Activated CD4-positive, alpha-beta memory T cell treated with anti-CD3 and anti-CD28 coated beads for 36 hours (primary cell): ENCODE measurements around the gene RNU5D-1. TPM values are rescaled to one million over a fixed set of nuclear protein-coding genes. Genes with fewer than 3 reads are reported as not detected.
"Not testable (repeated sequence)": the region's sequence is repeated elsewhere in the genome, so short reads cannot be mapped to it uniquely, and the experiment has no call there.

Source experiments
- CTCF ChIA-PET: fragments of 350-600 bp; sonication (Branson Sonifier 250); formaldehyde crosslinking; loops from one replicate; lab custom pipeline; 2021; ENCODE audit warnings: antibody characterized with exemption, inconsistent platforms; lab: Charles Lee
- POLR2A ChIA-PET: fragments of 350-600 bp; sonication (Branson Sonifier 250); formaldehyde crosslinking; loops from one replicate; lab custom pipeline; 2021; ENCODE audit warnings: antibody characterized with exemption; lab: Charles Lee
- DNase-seq: peaks from one replicate; pipeline ENCODE4 v3.0.0-alpha.2; 2020
- H3K27ac Mint-ChIP-seq: one replicate; pipeline ENCODE4 v1.8.0; 2021; ENCODE audit warnings: mixed read lengths
- H3K27me3 Mint-ChIP-seq: one replicate; pipeline ENCODE4 v1.8.0; 2021; ENCODE audit warnings: mixed read lengths
- H3K36me3 Mint-ChIP-seq: one replicate; pipeline ENCODE4 v1.8.0; 2021; ENCODE audit warnings: mixed read lengths
- H3K4me1 Mint-ChIP-seq: one replicate; pipeline ENCODE4 v1.8.0; 2021; ENCODE audit warnings: low read depth, mixed read lengths
- H3K4me3 Mint-ChIP-seq: one replicate; pipeline ENCODE4 v1.8.0; 2021; ENCODE audit warnings: mild to moderate bottlenecking, mixed read lengths
- H3K9me3 Mint-ChIP-seq: one replicate; pipeline ENCODE4 v1.8.0; 2021; ENCODE audit warnings: mixed read lengths
- intact Hi-C: fragments of 100-400 bp; cut with micrococcal nuclease; formaldehyde crosslinking; loops from one replicate; pipeline ENCODE4 v1.15.1; 2023
- total RNA-seq, 2 experiments: library from RNA; stranded (reverse); gene quantifications; one replicate each; pipeline ENCODE4 v1.2.3, GENCODE V29; 2021

RNU5D-1 gene
- total RNA-seq, 2 experiments from 2014 or later: not detected

DNA sequence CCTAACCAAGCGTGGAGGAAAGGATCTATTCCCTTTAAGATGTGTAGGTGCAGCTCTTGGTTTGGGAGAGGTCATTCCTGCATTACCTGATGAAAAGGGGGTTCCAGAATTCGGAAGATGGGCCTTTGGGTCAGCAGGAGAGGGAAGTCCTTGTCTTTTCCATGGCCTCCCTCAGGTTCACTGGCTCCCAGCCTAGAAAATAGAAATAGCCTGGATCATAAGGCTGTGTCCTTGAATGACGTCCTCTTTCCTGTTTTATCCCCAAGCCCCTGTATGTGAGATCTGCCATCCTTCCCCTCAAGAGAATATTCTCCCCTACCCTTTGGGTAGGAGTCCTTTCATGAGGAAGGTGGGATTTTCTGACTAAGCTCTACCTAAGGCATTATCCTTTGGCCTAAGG lies 29.9 kb upstream of the RNU5D-1 start:
- CTCF ChIA-PET: interaction anchor here (1.7 kb wide), 1 partner anchor 13 kb away, joined by 5 read pairs; no protein-coding TSS in a partner anchor

GRCh38 chr1:44759077-44759476 lies 28.1 kb upstream of the RNU5D-1 start:
- POLR2A ChIA-PET: interaction anchor here (0.9 to 1.8 kb wide), 4 partner anchors 12 to 37 kb away, joined by 3 to 6 read pairs (median 4); partner anchors contain the start of gene RPS8
- H3K4me3 Mint-ChIP-seq: no peak overlapping the region
- H3K9me3 Mint-ChIP-seq: no peaks in the 10 kb centered on the region
- intact Hi-C loops: no loop called here
- DNase-seq: no peak
- no peaks in the 10 kb centered on the region for H3K27me3 Mint-ChIP-seq
- CTCF ChIA-PET: interaction anchor here (1.7 kb wide), 1 partner anchor 11 kb away, joined by 5 read pairs; no protein-coding TSS in a partner anchor
- peaks cover 66% of the 10 kb centered on the region for H3K36me3 Mint-ChIP-seq
- peaks cover 3% of the 10 kb centered on the region for H3K4me1 Mint-ChIP-seq
- no peak overlapping the region for H3K27ac Mint-ChIP-seq

More for the DNA sequence above, 29.9 kb upstream of the RNU5D-1 start:
- Mint-ChIP-seq H3K27ac (no peak overlapping the region), H3K4me3 (no peak overlapping the region), H3K9me3 (no peaks in the 10 kb centered on the region), H3K36me3 (peaks cover 55% of the 10 kb centered on the region), H3K4me1 (peaks cover 3% of the 10 kb centered on the region), H3K27me3 (no peaks in the 10 kb centered on the region)
- POLR2A ChIA-PET: interaction anchor here (1.5 to 1.6 kb wide), 2 partner anchors 15 to 30 kb away, joined by 3 to 6 read pairs; partner anchors contain the start of genes RNU5D-1 and RPS8
- intact Hi-C loops: no loop called here
- no peak for DNase-seq

DNA sequence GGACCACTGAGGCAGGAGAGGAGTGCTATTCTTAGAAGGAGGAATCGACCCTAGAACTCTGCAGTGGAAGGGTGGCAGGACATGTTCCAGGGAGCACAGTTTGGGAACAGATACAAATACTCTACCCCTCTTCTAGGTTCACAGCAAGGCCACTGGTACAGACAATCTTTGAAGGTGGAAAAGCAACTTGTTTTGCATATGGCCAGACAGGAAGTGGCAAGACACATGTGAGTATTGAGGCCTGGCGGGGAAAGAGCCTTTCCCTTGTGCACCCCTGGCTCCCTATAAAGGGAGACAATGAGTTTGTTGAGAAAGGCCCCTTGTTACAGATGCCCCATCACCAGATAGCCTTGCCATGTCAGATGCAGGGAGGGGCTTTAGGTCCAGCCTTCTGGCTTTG lies 26.4 kb upstream of the RNU5D-1 start:
- no peak overlapping the region for H3K4me3 Mint-ChIP-seq
- H3K4me1 Mint-ChIP-seq: peaks cover 3% of the 10 kb centered on the region
- no peak overlapping the region for H3K27ac Mint-ChIP-seq
- peaks cover 68% of the 10 kb centered on the region for H3K36me3 Mint-ChIP-seq
- H3K27me3 Mint-ChIP-seq: no peaks in the 10 kb centered on the region
- intact Hi-C loops: no loop called here
- CTCF ChIA-PET: no interaction called here
- POLR2A ChIA-PET: no interaction called here
- DNase-seq: no peak
- H3K9me3 Mint-ChIP-seq: no peaks in the 10 kb centered on the region

DNA sequence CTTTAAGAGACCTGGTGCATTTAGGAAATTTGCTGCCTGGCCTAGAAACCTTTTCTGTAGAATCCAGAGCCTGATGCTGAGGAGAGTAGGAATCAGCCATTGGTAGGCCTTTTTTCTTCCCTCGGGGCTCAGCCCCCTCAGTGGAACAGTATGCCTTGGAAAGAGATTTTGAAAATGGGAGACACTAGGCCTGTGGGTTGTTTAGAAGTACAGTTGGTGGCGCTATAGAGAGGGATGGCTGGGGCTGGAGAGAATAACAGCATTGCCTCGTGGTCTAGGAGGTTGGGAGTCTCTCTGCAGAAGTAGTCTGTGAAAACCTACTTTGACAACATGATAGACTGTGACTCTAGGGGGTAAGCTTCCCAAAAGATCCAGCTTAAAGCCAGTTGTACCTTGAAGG lies 16.9 kb upstream of the RNU5D-1 start:
- POLR2A ChIA-PET: interaction anchor here (1.1 kb wide), 2 partner anchors 18 to 19 kb away, joined by 3 to 5 read pairs; no protein-coding TSS in a partner anchor
- CTCF ChIA-PET: interaction anchor here (1.1 to 2.8 kb wide), 3 partner anchors 12 to 16 kb away, joined by 3 to 9 read pairs (median 5); partner anchors contain the start of gene RNU5D-1
- peaks cover 6% of the 10 kb centered on the region for H3K4me1 Mint-ChIP-seq
- H3K36me3 Mint-ChIP-seq: peaks cover 44% of the 10 kb centered on the region
- no peak for DNase-seq
- no peak overlapping the region for H3K27ac Mint-ChIP-seq
- intact Hi-C loops: no loop called here
- H3K27me3 Mint-ChIP-seq: no peaks in the 10 kb centered on the region
- no peaks in the 10 kb centered on the region for H3K9me3 Mint-ChIP-seq
- no peak overlapping the region for H3K4me3 Mint-ChIP-seq

- H3K27ac Mint-ChIP-seq: no peak overlapping the region
These were observed 12.2 kb upstream of the RNU5D-1 start for GRCh38 chr1:44743211-44743610.

DNA sequence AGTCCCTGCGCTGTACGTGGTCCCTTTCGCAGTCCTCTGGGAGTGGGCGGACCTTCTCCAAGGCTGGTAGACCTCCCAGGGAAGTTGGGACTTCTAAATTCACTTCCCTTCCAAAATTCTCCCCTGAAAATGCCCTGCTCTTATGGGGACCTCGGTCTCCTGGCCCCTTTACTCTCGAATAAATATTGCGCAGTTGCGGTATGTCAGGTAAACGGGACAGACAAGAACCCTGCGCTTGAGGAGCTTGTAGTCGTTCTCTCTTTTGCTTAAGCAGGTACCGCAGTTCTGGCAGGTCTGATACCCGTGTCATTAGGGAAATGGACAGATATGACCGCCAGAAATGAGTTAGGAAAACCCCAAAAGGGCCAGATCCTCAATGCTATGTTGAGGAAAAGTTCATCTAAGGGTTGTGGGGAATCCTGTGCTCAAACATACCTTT lies 9.2 kb upstream of the RNU5D-1 start:
- peak overlapping the region; percentile 93 for H3K27ac Mint-ChIP-seq
- peaks cover 24% of the 10 kb centered on the region for H3K4me1 Mint-ChIP-seq
- intact Hi-C loops: no loop called here

More at GRCh38 chr1:44743211-44743610, 12.2 kb upstream of the RNU5D-1 start:
- intact Hi-C loops: no loop called here
- Mint-ChIP-seq H3K4me3 (no peak overlapping the region), H3K27me3 (no peaks in the 10 kb centered on the region), H3K9me3 (no peaks in the 10 kb centered on the region), H3K36me3 (peaks cover 46% of the 10 kb centered on the region), H3K4me1 (peaks cover 26% of the 10 kb centered on the region)
- no peak for DNase-seq
- CTCF ChIA-PET: interaction anchor here (0.9 to 1.1 kb wide), 2 partner anchors 14 kb away, joined by 3 to 4 read pairs; no protein-coding TSS in a partner anchor
- POLR2A ChIA-PET: interaction anchor here (2.3 to 4.1 kb wide), 4 partner anchors 12 to 32 kb away, joined by 6 to 28 read pairs (median 12); partner anchors contain the start of genes RNU5D-1 and RPS8

DNA sequence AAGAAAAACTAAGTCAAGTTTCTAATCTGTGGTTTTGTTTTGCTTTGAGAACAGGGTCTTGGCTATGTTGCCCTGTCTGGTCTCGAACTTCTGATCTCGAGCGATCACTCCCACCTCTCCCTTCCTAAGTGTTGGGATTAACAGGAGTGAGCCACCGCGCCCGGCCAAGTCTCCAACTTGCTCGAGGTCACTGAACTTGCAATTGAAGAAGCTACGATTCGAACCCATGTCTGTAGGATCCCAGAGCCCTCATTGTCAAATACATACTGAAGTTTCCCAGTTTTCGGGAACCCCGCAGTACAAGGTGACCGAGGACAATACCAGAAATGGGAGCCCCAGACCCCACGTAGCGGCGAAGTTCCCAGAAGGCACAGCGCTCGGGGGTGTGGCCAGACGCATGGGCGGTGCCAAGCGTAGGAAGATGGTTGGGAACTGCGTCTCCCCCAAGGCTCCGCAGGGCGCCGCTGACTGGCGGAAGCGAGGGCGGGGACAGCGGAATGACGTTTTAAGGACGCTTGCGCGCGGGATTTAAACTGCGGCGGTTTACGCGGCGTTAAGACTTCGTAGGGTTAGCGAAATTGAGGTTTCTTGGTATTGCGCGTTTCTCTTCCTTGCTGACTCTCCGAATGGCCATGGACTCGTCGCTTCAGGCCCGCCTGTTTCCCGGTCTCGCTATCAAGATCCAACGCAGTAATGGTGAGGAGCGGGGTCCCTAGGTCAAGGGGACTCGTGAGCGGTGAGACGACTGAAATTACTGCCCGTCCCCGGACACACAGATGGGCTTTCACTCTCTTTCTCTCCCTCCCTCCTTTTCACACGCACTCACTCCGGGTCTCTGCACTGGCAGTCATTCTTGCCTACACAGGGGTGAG lies 8.6 kb upstream of the RNU5D-1 start, which contains the start of gene KIF2C:
Gene KIF2C, plus strand, starts transcription at position 531 of the 872 bp plus-strand sequence. Its CDS starts 96 bp downstream, at position 627.
- DNase-seq: peak; percentile 99
- CTCF ChIA-PET: interaction anchor here (0.7 to 1.9 kb wide), 3 partner anchors 8 to 65 kb away, joined by 3 to 4 read pairs (median 3); partner anchors contain the start of genes ARMH1, RNU5D-1 and TMEM53
- peaks cover 28% of the 10 kb centered on the region for H3K36me3 Mint-ChIP-seq
- H3K4me1 Mint-ChIP-seq: peaks cover 24% of the 10 kb centered on the region
- intact Hi-C loops: loop anchor here (1.0 to 10.0 kb wide), 5 partner anchors 8 to 465 kb away; partner anchors contain the start of genes EIF2B3, RNU5D-1, RPS8 and ZSWIM5
- peak within 1 kb of the TSS; percentile 93 for H3K4me3 Mint-ChIP-seq
- peak within 1 kb of the TSS; percentile 93 for H3K27ac Mint-ChIP-seq
- no peaks in the 10 kb centered on the region for H3K9me3 Mint-ChIP-seq
- no peaks in the 10 kb centered on the region for H3K27me3 Mint-ChIP-seq
- POLR2A ChIA-PET: interaction anchor here (1.0 to 2.6 kb wide), 4 partner anchors 9 to 36 kb away, joined by 4 to 21 read pairs (median 13); partner anchors contain the start of genes RNU5D-1 and RPS8

More for the DNA sequence above, 9.2 kb upstream of the RNU5D-1 start:
- POLR2A ChIA-PET: interaction anchor here (0.6 to 2.6 kb wide), 5 partner anchors 9 to 57 kb away, joined by 3 to 21 read pairs (median 12); partner anchors contain the start of genes RNU5D-1 and RPS8
- no peak for DNase-seq
- no peaks in the 10 kb centered on the region for H3K27me3 Mint-ChIP-seq
- CTCF ChIA-PET: interaction anchor here (1.0 to 1.9 kb wide), 3 partner anchors 9 to 66 kb away, joined by 3 to 7 read pairs (median 4); partner anchors contain the start of genes ARMH1, RNU5D-1 and TMEM53
- H3K36me3 Mint-ChIP-seq: peaks cover 31% of the 10 kb centered on the region
- peak overlapping the region; percentile 93 for H3K4me3 Mint-ChIP-seq
- H3K9me3 Mint-ChIP-seq: no peaks in the 10 kb centered on the region

DNA sequence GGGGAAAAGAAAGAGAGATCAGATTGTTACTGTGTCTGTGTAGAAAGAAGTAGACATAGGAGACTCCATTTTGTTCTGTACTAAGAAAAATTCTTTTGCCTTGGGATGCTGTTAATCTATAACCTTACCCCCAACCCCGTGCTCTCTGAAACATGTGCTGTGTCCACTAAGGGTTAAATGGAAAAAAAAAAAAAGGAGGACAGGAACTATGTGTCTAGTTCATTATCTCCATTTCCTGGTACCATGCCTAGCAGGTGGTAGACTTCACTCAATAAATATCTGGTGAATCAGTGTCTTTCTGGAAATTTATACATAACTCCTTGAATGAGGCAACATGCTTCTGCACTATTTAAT lies 8.0 kb upstream of the RNU5D-1 start:
- H3K4me1 Mint-ChIP-seq: peaks cover 24% of the 10 kb centered on the region
- not testable (repeated sequence) for H3K27me3 Mint-ChIP-seq, H3K9me3 Mint-ChIP-seq, DNase-seq
- H3K4me3 Mint-ChIP-seq: peak overlapping the region; percentile 93
- intact Hi-C loops: loop anchor here (1.0 to 10.0 kb wide), 5 partner anchors 8 to 466 kb away; partner anchors contain the start of genes EIF2B3, RNU5D-1, RPS8 and ZSWIM5
- CTCF ChIA-PET: interaction anchor here (0.7 to 1.9 kb wide), 2 partner anchors 8 to 65 kb away, joined by 3 to 4 read pairs; partner anchors contain the start of genes ARMH1, RNU5D-1 and TMEM53
- H3K36me3 Mint-ChIP-seq: peaks cover 25% of the 10 kb centered on the region
- POLR2A ChIA-PET: interaction anchor here (2.2 to 2.6 kb wide), 3 partner anchors 8 to 37 kb away, joined by 12 to 21 read pairs (median 14); partner anchors contain the start of genes RNU5D-1 and RPS8
- peak overlapping the region; percentile 93 for H3K27ac Mint-ChIP-seq

- ChIA-PET CTCF (no interaction called here), POLR2A (interaction anchor here (2.3 kb wide), 1 partner anchor 14 kb away, joined by 11 read pairs; no protein-coding TSS in a partner anchor)
- Mint-ChIP-seq H3K36me3 (peaks cover 9% of the 10 kb centered on the region), H3K9me3 (no peaks in the 10 kb centered on the region), H3K27ac (no peak overlapping the region), H3K4me1 (peaks cover 25% of the 10 kb centered on the region), H3K4me3 (no peak overlapping the region), H3K27me3 (no peaks in the 10 kb centered on the region)
- intact Hi-C loops: loop anchor here (10.0 kb wide), 2 partner anchors 249 to 469 kb away; partner anchors contain the start of genes EIF2B3 and ZSWIM5
- no peak for DNase-seq
These were observed 5.0 kb upstream of the RNU5D-1 start for GRCh38 chr1:44735992-44736391.

DNA sequence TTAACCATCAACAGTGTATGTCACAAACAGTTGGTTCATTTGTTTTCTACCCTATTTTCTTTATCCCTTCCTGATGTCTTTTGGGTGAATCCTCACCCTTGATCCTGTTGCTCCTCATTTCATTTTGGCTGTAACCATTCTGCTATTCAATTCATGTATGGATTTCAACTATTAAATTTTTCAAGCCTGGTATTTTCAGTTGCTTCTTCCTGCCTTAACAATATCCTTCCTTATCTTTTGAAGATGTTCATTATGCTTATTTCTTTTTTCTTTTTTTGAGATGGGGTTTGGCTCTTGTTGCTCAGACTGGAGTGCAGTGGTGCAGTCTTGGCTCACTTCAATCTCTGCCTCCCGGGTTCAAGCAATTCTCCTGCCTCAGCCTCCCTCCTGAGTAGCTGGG lies 2.8 kb upstream of the RNU5D-1 start:
- intact Hi-C loops: loop anchor here (5.0 to 10.0 kb wide), 3 partner anchors 251 to 759 kb away; partner anchors contain the start of genes EIF2B3, TESK2 and ZSWIM5
- H3K27ac Mint-ChIP-seq: no peak overlapping the region
- ChIA-PET POLR2A (interaction anchor here (1.0 to 5.6 kb wide), 2 partner anchors 14 to 83 kb away, joined by 4 to 461 read pairs; no protein-coding TSS in a partner anchor), CTCF (interaction anchor here (0.6 to 0.7 kb wide), 2 partner anchors 15 to 18 kb away, joined by 3 read pairs; no protein-coding TSS in a partner anchor)
- H3K36me3 Mint-ChIP-seq: peaks cover 4% of the 10 kb centered on the region
- peaks cover 3% of the 10 kb centered on the region for H3K27me3 Mint-ChIP-seq
- no peak overlapping the region for H3K4me3 Mint-ChIP-seq
- H3K9me3 Mint-ChIP-seq: peaks cover 2% of the 10 kb centered on the region
- peaks cover 23% of the 10 kb centered on the region for H3K4me1 Mint-ChIP-seq
- no peak for DNase-seq
